BE2C (cell line): ENCODE results near the gene UBE2V1.

Experiments
- DNase-seq: peaks from one replicate; pipeline ENCODE4 v3.0.0-alpha.2; 2020
- H3K27me3 ChIP-seq: fragments of 250-450 bp; sonication (Bioruptor Pico); 2 replicates; pipeline ENCODE4 v1.5.1; 2020; ENCODE audit warnings: mild to moderate bottlenecking
- H3K36me3 ChIP-seq: fragments of 250-450 bp; sonication (Bioruptor Pico); 2 replicates; pipeline ENCODE4 v1.5.1; 2020; ENCODE audit warnings: mild to moderate bottlenecking
- H3K4me1 ChIP-seq: fragments of 250-450 bp; sonication (Bioruptor Pico); 2 replicates; pipeline ENCODE4 v1.5.1; 2020
- H3K4me3 ChIP-seq: 2 replicates; pipeline ENCODE4 v1.5.1; 2011; ENCODE audit warnings: low read depth, low read length
- H3K9me3 ChIP-seq: fragments of 250-450 bp; sonication (Bioruptor Pico); 2 replicates; pipeline ENCODE4 v1.5.1; 2020
- CTCF ChIP-seq: IDR thresholded peaks from 2 replicates; pipeline ENCODE4 v1.5.1; 2012; ENCODE audit warnings: mild to moderate bottlenecking, low read depth, low read length

The UBE2V1 gene

GRCh38 chr20:50144362-50144761 lies 31.4 kb upstream of the UBE2V1 start:
- Histone ChIP-seq H3K4me3 (no peak overlapping the region), H3K27me3 (no peaks in the 10 kb centered on the region), H3K9me3 (no peaks in the 10 kb centered on the region), H3K36me3 (peaks cover 25% of the 10 kb centered on the region), H3K4me1 (no peaks in the 10 kb centered on the region)
- no peak for TF ChIP-seq CTCF
- no peak for DNase-seq

GRCh38 chr20:50142812-50143211 lies 29.9 kb upstream of the UBE2V1 start:
- Histone ChIP-seq H3K9me3 (no peaks in the 10 kb centered on the region), H3K36me3 (peaks cover 30% of the 10 kb centered on the region), H3K27me3 (no peaks in the 10 kb centered on the region), H3K4me1 (no peaks in the 10 kb centered on the region), H3K4me3 (no peak overlapping the region)
- TF ChIP-seq CTCF, result no peak
- DNase-seq, result no peak

GRCh38 chr20:50141811-50142561 lies 29.0 kb upstream of the UBE2V1 start:
- no peaks in the 10 kb centered on the region for H3K27me3 ChIP-seq
- no peaks in the 10 kb centered on the region for H3K9me3 ChIP-seq
- H3K4me3 ChIP-seq, result no peak overlapping the region
- no peak for DNase-seq
- no peaks in the 10 kb centered on the region for H3K4me1 ChIP-seq
- no peak for TF ChIP-seq CTCF
- peaks cover 34% of the 10 kb centered on the region for H3K36me3 ChIP-seq

GRCh38 chr20:50141018-50141675 lies 28.2 kb upstream of the UBE2V1 start:
- no peak for TF ChIP-seq CTCF
- Histone ChIP-seq H3K4me3 (no peak overlapping the region), H3K9me3 (no peaks in the 10 kb centered on the region), H3K27me3 (no peaks in the 10 kb centered on the region), H3K36me3 (peaks cover 34% of the 10 kb centered on the region), H3K4me1 (no peaks in the 10 kb centered on the region)
- DNase-seq, result no peak

GRCh38 chr20:50140339-50140859 lies 27.4 kb upstream of the UBE2V1 start:
- H3K9me3 ChIP-seq, result no peaks in the 10 kb centered on the region
- no peak for DNase-seq
- no peaks in the 10 kb centered on the region for H3K4me1 ChIP-seq
- no peaks in the 10 kb centered on the region for H3K27me3 ChIP-seq
- no peak for TF ChIP-seq CTCF
- no peak overlapping the region for H3K4me3 ChIP-seq
- peaks cover 34% of the 10 kb centered on the region for H3K36me3 ChIP-seq
